K562 (cell line): ENCODE results near the gene CNOT11. TPM values are rescaled to one million over a fixed set of nuclear protein-coding genes. Genes with fewer than 3 reads are reported as not detected.

Experiments used
- ATAC-seq: fragments of 200-7000 bp; cut with Tn5 transposase; 3 replicates; pipeline ENCODE4 v1.9.1; 2020; ENCODE audit warnings: moderate library complexity
- BruUV-seq: library from RNA; stranded (reverse); fragments of 400-500 nt; replicated peaks from 2 replicates; lab custom pipeline; 2021; lab: Mats Ljungman, UMichigan
- CTCF ChIA-PET: fragments of 300-600 bp; formaldehyde crosslinking; extraction: SDS; loops from one replicate; lab custom pipeline; 2021; ENCODE audit warnings: low intra/inter-chr PET ratio; lab: Yijun Ruan, JAX
- POLR2A ChIA-PET: fragments of 300-600, 350-650 bp; sonication (Branson Sonifier 250); formaldehyde crosslinking; extraction: SDS; loops from one replicate; lab custom pipeline; 2021; ENCODE audit warnings: antibody characterized with exemption, inconsistent platforms; lab: Yijun Ruan, JAX
- DNase-seq, 4 experiments: peaks; one replicate each; pipeline versions ENCODE4 v3.0.0 to v3.0.0-alpha.2; 2011 to 2018; ENCODE audit warnings: low spot score in 3 of 4, mixed read lengths in 3 of 4; ENCODE audit errors: extremely low read depth in 1 of 4
- FAIRE-seq: peaks from 2 replicates; lab custom pipeline; 2011; peaks lifted over from hg19 to GRCh38; lab: Jason Lieb, UNC
- H2AFZ ChIP-seq: 2 replicates; pipeline ENCODE4 v1.6.0; 2011; ENCODE audit warnings: low read depth, low read length, control low read depth, inconsistent platforms
- H3K27ac ChIP-seq: fragments of 200-600 bp; 3 replicates; pipeline ENCODE4 v1.8.0; 2011; ENCODE audit warnings: low read depth, mild to moderate bottlenecking, control low read depth, inconsistent platforms, low read length, moderate library complexity, mixed read lengths; ENCODE audit errors: extremely low read depth
- H3K27me3 ChIP-seq, 2 experiments: fragments of 300-600 bp in 1 of 2; 2 replicates in 1 of 2; 3 replicates in 1 of 2; pipeline versions ENCODE4 v1.6.0 to v1.8.0; 2011; ENCODE audit warnings: inconsistent platforms in 2 of 2, low read length in 2 of 2, mild to moderate bottlenecking in 1 of 2, mixed read lengths in 1 of 2, moderate library complexity in 1 of 2; ENCODE audit not compliant: control insufficient read depth in 2 of 2, insufficient read depth in 2 of 2
- H3K36me3 ChIP-seq: fragments of 300-600 bp; 3 replicates; pipeline ENCODE4 v1.8.0; 2011; ENCODE audit warnings: mild to moderate bottlenecking, low read length, inconsistent platforms; ENCODE audit not compliant: control insufficient read depth, insufficient read depth
- H3K4me1 ChIP-seq, 2 experiments: fragments of 200-600 bp in 1 of 2; replicated peaks in 1 of 2; 2 replicates in 1 of 2; 3 replicates in 1 of 2; pipeline versions ENCODE4 v1.5.1 to v1.8.0; 2011; ENCODE audit warnings: inconsistent platforms in 2 of 2, low read length in 2 of 2, mild to moderate bottlenecking in 1 of 2, mixed read lengths in 1 of 2, moderate library complexity in 1 of 2; ENCODE audit not compliant: control insufficient read depth in 2 of 2, insufficient read depth in 2 of 2
- H3K4me2 ChIP-seq: 2 replicates; pipeline ENCODE4 v1.6.1; 2011; ENCODE audit warnings: low read length, control low read depth, inconsistent platforms, mixed read lengths; ENCODE audit not compliant: insufficient read depth
- H3K4me3 ChIP-seq: fragments of 200-600 bp; sonication (generic), shearing (Covaris generic); 2 replicates; pipeline ENCODE4 v1.5.1; 2016; ENCODE audit warnings: control low read depth, inconsistent platforms
- H3K79me2 ChIP-seq: fragments of 200-600 bp; 3 replicates; pipeline ENCODE4 v1.8.0; 2011; ENCODE audit warnings: low read length, inconsistent platforms; ENCODE audit not compliant: control insufficient read depth, insufficient read depth
- H3K9ac ChIP-seq, 2 experiments: 2 replicates each; pipeline versions ENCODE4 v1.6.0 to v1.6.1; 2011; ENCODE audit warnings: low read depth in 2 of 2, low read length in 2 of 2, control low read depth in 1 of 2, inconsistent platforms in 1 of 2, mild to moderate bottlenecking in 1 of 2, mixed read lengths in 1 of 2; ENCODE audit not compliant: insufficient read depth in 1 of 2
- H3K9me1 ChIP-seq: one replicate; pipeline ENCODE4 v1.6.0; 2011; ENCODE audit warnings: inconsistent platforms, mild to moderate bottlenecking, low read length, moderate library complexity; ENCODE audit not compliant: control insufficient read depth, insufficient read depth
- H3K9me3 ChIP-seq: replicated peaks from 2 replicates; pipeline ENCODE4 v1.5.1; 2011; ENCODE audit warnings: low read depth, low read length, inconsistent platforms; ENCODE audit not compliant: control insufficient read depth, insufficient read depth
- H4K20me1 ChIP-seq: replicated peaks from 2 replicates; pipeline ENCODE4 v1.6.1; 2011; ENCODE audit warnings: low read length, inconsistent platforms, mixed read lengths; ENCODE audit not compliant: control insufficient read depth, insufficient read depth
- BCOR ChIP-seq: fragments of 450-650 bp; IDR thresholded peaks from 2 replicates; pipeline ENCODE4 v1.6.1; 2016
- FOXJ2 ChIP-seq: fragments of 200-800 bp; sonication (Bioruptor generic); IDR thresholded peaks from 2 replicates; pipeline ENCODE4 v1.6.1; 2016; ENCODE audit warnings: missing genetic modification characterization, missing compliant biosample characterization
- KDM1A ChIP-seq, 2 experiments: fragments of 450-650 bp; IDR thresholded peaks; 2 replicates each; pipeline ENCODE4 v1.6.1; 2016; ENCODE audit warnings: mild to moderate bottlenecking in 2 of 2
- RBM25 ChIP-seq: fragments of 200-400 bp; formaldehyde crosslinking; IDR thresholded peaks from 2 replicates; pipeline ENCODE4 v1.6.1; 2018; ENCODE audit warnings: low read length, low read depth, moderate library complexity; ENCODE audit not compliant: severe bottlenecking
- SNRNP70 ChIP-seq: fragments of 200-400 bp; formaldehyde crosslinking; optimal IDR thresholded peaks from 2 replicates; pipeline ENCODE3; 2017; ENCODE audit warnings: low read depth, low read length
- ZNF146 ChIP-seq: IDR thresholded peaks from one replicate; pipeline ENCODE4 v1.6.1; 2018; ENCODE audit warnings: missing compliant biosample characterization; ENCODE audit not compliant: unreplicated experiment
- WGBS: fragments of 100-300 bp; shearing (Covaris generic); methylation state at CpG from one replicate; pipeline ENCODE4 v1.1.6; 2016; ENCODE audit warnings: low coverage, mixed read lengths; ENCODE audit not compliant: insufficient coverage; ENCODE audit errors: missing lambda C conversion rate; 5-methylcytosine and 5-hydroxymethylcytosine counted together
- in situ Hi-C: fragments of 300-500 bp; cut with MboI; formaldehyde crosslinking; loops from 4 replicates; pipeline ENCODE4 v1.15.0; 2018; ENCODE audit warnings: inconsistent platforms, mixed read lengths
- intact Hi-C: fragments of 100-400 bp; cut with micrococcal nuclease; formaldehyde crosslinking; loops from 2 replicates; pipeline ENCODE4 v1.14.2; 2022
- polyA plus RNA-seq, 8 experiments: library from polyadenylated mRNA; depleted of rRNA in 4 of 8; stranded (reverse) in 5 of 8; unstranded in 3 of 8; fragments of >200 nt; fragmentation: Nextera tagmentation in 2 of 8; fragmentation: Illumina TruSeq in 1 of 8; extraction: Ambion mirVana in 2 of 8; extraction: Trizol in 1 of 8; gene quantifications; 2 replicates each; pipeline versions ENCODE4 v1.2.1 to v1.2.3, GENCODE V29; 2011 to 2014; ENCODE audit warnings: inconsistent platforms in 1 of 8, missing spikeins in 1 of 8
- total RNA-seq, 7 experiments: library from RNA; depleted of rRNA in 6 of 7; stranded (reverse); fragments of >200 nt in 6 of 7; fragmentation: Illumina TruSeq in 2 of 7; extraction: Trizol in 2 of 7; gene quantifications; 2 replicates each; pipeline versions ENCODE4 v1.2.1 to v1.2.3, GENCODE V29; 2011 to 2021; ENCODE audit warnings: low replicate concordance in 1 of 7
- TF ChIP-seq, protein P1 (sequence below): IDR thresholded peaks from 2 replicates; pipeline ENCODE4 v1.6.1; 2012; ENCODE audit warnings: low read depth, low read length, improper control_type of control experiment, borderline replicate concordance
- TF ChIP-seq, protein P2 (sequence below), 2 experiments: IDR thresholded peaks in 1 of 2; conservative IDR thresholded peaks in 1 of 2; 2 replicates each; pipeline ENCODE4 v1.6.1; 2016; ENCODE audit warnings: low read depth in 2 of 2, mild to moderate bottlenecking in 1 of 2, missing compliant biosample characterization in 1 of 2, missing genetic modification characterization in 1 of 2, moderate library complexity in 1 of 2

The CNOT11 gene
- total and polyA plus RNA-seq, 9 of the 15 experiments (the other 6 are each of a cell fraction or from before 2014, with no cell fraction given), result 12.7 to 163 (median 64.2) TPM

DNA sequence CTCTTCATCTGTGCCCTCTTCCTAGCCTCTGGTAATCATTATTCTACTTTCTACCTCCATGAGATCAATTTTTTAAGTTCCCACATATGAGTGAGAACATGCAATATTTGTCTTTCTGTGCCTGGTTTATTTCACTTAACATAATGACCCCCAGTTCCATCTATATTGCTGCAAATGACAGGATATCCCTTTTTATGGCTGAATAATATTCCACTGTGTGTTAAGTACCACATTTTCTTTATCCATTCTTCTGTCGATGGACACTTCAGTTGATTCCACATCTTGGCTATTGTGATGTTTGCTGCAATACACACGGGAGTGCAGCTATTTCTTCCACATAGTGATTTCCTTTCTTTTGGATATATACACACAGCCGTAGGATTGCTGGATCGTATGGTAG is 43.9 kb upstream of the CNOT11 start:
- in situ Hi-C loops (loop anchor here (5.0 kb wide), 1 partner anchor 182 kb away; no protein-coding TSS in a partner anchor), intact Hi-C loops (no loop called here)
- no peak for DNase-seq
- TF ChIP-seq, protein P1, sequence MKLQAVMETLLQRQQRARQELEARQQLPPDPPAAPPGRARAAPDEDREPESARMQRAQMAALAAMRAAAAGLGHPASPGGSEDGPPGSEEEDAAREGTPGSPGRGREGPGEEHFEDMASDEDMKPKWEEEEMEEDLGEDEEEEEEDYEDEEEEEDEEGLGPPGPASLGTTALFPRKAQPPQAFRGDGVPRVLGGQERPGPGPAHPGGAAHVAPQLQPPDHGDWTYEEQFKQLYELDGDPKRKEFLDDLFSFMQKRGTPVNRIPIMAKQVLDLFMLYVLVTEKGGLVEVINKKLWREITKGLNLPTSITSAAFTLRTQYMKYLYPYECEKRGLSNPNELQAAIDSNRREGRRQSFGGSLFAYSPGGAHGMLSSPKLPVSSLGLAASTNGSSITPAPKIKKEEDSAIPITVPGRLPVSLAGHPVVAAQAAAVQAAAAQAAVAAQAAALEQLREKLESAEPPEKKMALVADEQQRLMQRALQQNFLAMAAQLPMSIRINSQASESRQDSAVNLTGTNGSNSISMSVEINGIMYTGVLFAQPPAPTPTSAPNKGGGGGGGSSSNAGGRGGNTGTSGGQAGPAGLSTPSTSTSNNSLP, result no peak
- TF ChIP-seq, protein P2, sequence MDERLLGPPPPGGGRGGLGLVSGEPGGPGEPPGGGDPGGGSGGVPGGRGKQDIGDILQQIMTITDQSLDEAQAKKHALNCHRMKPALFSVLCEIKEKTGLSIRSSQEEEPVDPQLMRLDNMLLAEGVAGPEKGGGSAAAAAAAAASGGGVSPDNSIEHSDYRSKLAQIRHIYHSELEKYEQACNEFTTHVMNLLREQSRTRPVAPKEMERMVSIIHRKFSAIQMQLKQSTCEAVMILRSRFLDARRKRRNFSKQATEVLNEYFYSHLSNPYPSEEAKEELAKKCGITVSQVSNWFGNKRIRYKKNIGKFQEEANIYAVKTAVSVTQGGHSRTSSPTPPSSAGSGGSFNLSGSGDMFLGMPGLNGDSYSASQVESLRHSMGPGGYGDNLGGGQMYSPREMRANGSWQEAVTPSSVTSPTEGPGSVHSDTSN (CRISPR knock-in tag; IDR thresholded peaks at IDR 0.05; ENCODE audit: low read depth), result no peak
- TF ChIP-seq, protein P2 (tag; conservative IDR thresholded peaks at IDR 0.05; ENCODE audit: low read depth), result no peak
- TF ChIP-seq KDM1A (IDR thresholded peaks at IDR 0.05) (0 out of 4 replicates have a peak, but pooled peaks of 1 of the 2 experiments have one; percentile 24), BCOR (peak; percentile 56), ZNF146 (CRISPR knock-in tag) (peak; percentile 85), FOXJ2 (tag) (no peak), RBM25 (peak; percentile 54), SNRNP70 (no peak)
- ChIA-PET POLR2A (no interaction called here), CTCF (no interaction called here)
- H3K36me3 ChIP-seq, result no peaks in the 10 kb centered on the region
- no peak for FAIRE-seq
- no peaks in the 10 kb centered on the region for H3K27me3 ChIP-seq
- peaks cover 11 to 15% of the 10 kb centered on the region in 2 experiments for H3K4me1 ChIP-seq
- ATAC-seq, result no peak
- H3K9ac ChIP-seq, result no peak overlapping the region
- no peaks in the 10 kb centered on the region for H4K20me1 ChIP-seq
- H3K79me2 ChIP-seq, result no peaks in the 10 kb centered on the region
- BruUV-seq, result no TSS peak
- H3K9me3 ChIP-seq, result peaks cover 5% of the 10 kb centered on the region
- no peak overlapping the region for H3K4me2 ChIP-seq
- no peaks in the 10 kb centered on the region for H3K9me1 ChIP-seq
- H2AFZ ChIP-seq, result no peak overlapping the region
- 66% methylated on average over 4 of the region's 4 CpGs for WGBS
- H3K4me3 ChIP-seq, result no peak overlapping the region
- H3K27ac ChIP-seq, result no peak overlapping the region
